H54 (cell line): ENCODE data around the gene PDGFC.
"Not testable (repeated sequence)": the region's sequence is repeated elsewhere in the genome, so short reads cannot be mapped to it uniquely, and the experiment has no call there.

Source experiments
- DNase-seq: peaks from one replicate; pipeline ENCODE4 v3.0.0; 2011; ENCODE audit warnings: low spot score, mixed read lengths; ENCODE audit not compliant: insufficient read length
- FAIRE-seq: peaks from 3 replicates; lab custom pipeline; 2011; peaks lifted over from hg19 to GRCh38; lab: Jason Lieb, UNC
- POLR2A ChIP-seq: IDR thresholded peaks from 2 replicates; pipeline ENCODE4 v1.6.1; 2011; ENCODE audit warnings: low read depth, mild to moderate bottlenecking, low read length

PDGFC gene

GRCh38 chr4:156889616-156890594 lies 81.7 kb downstream of the PDGFC start:
- no peak for FAIRE-seq
- no peak for DNase-seq
- TF ChIP-seq POLR2A = no peak

GRCh38 chr4:156888762-156889161 lies 82.8 kb downstream of the PDGFC start:
- no peak for DNase-seq
- peak; percentile 62 for FAIRE-seq

GRCh38 chr4:156886481-156886880 lies 85.1 kb downstream of the PDGFC start:
- no peak for TF ChIP-seq POLR2A
- no peak for DNase-seq
- no peak for FAIRE-seq

More at GRCh38 chr4:156888762-156889161, 82.8 kb downstream of the PDGFC start:
- TF ChIP-seq POLR2A = no peak

- no peak for TF ChIP-seq POLR2A
- FAIRE-seq = no peak
- no peak for DNase-seq
Measured at GRCh38 chr4:156885374-156885773, 86.2 kb downstream of the PDGFC start.

GRCh38 chr4:156884183-156884582 lies 87.4 kb downstream of the PDGFC start:
- DNase-seq (no peak), FAIRE-seq (no peak)
- no peak for TF ChIP-seq POLR2A

- DNase-seq (no peak), FAIRE-seq (no peak)
- no peak for TF ChIP-seq POLR2A
Measured at GRCh38 chr4:156875704-156876103, 95.9 kb downstream of the PDGFC start.

- TF ChIP-seq POLR2A = no peak
- FAIRE-seq (no peak), DNase-seq (no peak)
Measured at GRCh38 chr4:156875055-156875454, 96.5 kb downstream of the PDGFC start.

- DNase-seq (no peak), FAIRE-seq (no peak)
- no peak for TF ChIP-seq POLR2A
Measured at GRCh38 chr4:156873799-156874198, 97.8 kb downstream of the PDGFC start.

GRCh38 chr4:156870861-156871260 lies 100.7 kb downstream of the PDGFC start:
- DNase-seq (no peak), FAIRE-seq (no peak)
- TF ChIP-seq POLR2A = no peak

- DNase-seq (no peak), FAIRE-seq (no peak)
- TF ChIP-seq POLR2A = no peak
Measured at GRCh38 chr4:156870131-156870530, 101.5 kb downstream of the PDGFC start.

- not testable (repeated sequence) for DNase-seq, FAIRE-seq
Measured at GRCh38 chr4:156866088-156866487, 105.5 kb downstream of the PDGFC start.

- no peak for TF ChIP-seq POLR2A
- DNase-seq (no peak), FAIRE-seq (no peak)
Measured at GRCh38 chr4:156865451-156865850, 106.1 kb downstream of the PDGFC start.

- FAIRE-seq (no peak), DNase-seq (no peak)
- TF ChIP-seq POLR2A = no peak
Measured at GRCh38 chr4:156858071-156858470, 113.5 kb downstream of the PDGFC start.

- FAIRE-seq = no peak
- no peak for TF ChIP-seq POLR2A
- DNase-seq = no peak
Measured at GRCh38 chr4:156838761-156839160, 132.8 kb downstream of the PDGFC start.
